HEK293 (cell line): ENCODE data around the gene KLK1.

ENCODE experiments used
- CTCF ChIP-seq: fragments of 450-650 bp; formaldehyde crosslinking; IDR thresholded peaks from 2 replicates; pipeline ENCODE4 v1.5.1; 2016; ENCODE audit warnings: missing biosample characterization, missing genetic modification characterization
- PBX3 ChIP-seq: sonication (generic); formaldehyde crosslinking; IDR thresholded peaks from 2 replicates; pipeline ENCODE4 v1.8.1; 2022; ENCODE audit warnings: mild to moderate bottlenecking, moderate library complexity, missing genetic modification reagents
- REST ChIP-seq: fragments of 450-650 bp; formaldehyde crosslinking; IDR thresholded peaks from 2 replicates; pipeline ENCODE4 v1.5.1; 2016; ENCODE audit warnings: missing biosample characterization, missing genetic modification characterization
- ZBTB21 ChIP-seq: fragments of 450-650 bp; formaldehyde crosslinking; IDR thresholded peaks from 2 replicates; pipeline ENCODE4 v1.5.1; 2017; ENCODE audit warnings: missing biosample characterization, missing genetic modification characterization
- ZNF140 ChIP-seq: fragments of 450-650 bp; formaldehyde crosslinking; IDR thresholded peaks from 2 replicates; pipeline ENCODE4 v1.5.1; 2016; ENCODE audit warnings: missing biosample characterization, missing genetic modification characterization
- ZNF169 ChIP-seq: fragments of 450-650 bp; formaldehyde crosslinking; IDR thresholded peaks from 2 replicates; pipeline ENCODE4 v1.5.1; 2016; ENCODE audit warnings: missing biosample characterization, missing genetic modification characterization
- ZNF221 ChIP-seq: fragments of 450-650 bp; formaldehyde crosslinking; IDR thresholded peaks from 2 replicates; pipeline ENCODE4 v1.5.1; 2017; ENCODE audit warnings: missing biosample characterization, missing genetic modification characterization, borderline replicate concordance
- ZNF24 ChIP-seq: fragments of 450-650 bp; formaldehyde crosslinking; IDR thresholded peaks from 2 replicates; pipeline ENCODE4 v1.5.1; 2016; ENCODE audit warnings: missing biosample characterization, missing genetic modification characterization
- ZNF274 ChIP-seq, 2 experiments: fragments of 200-500 bp in 1 of 2; fragments of 450-650 bp in 1 of 2; sonication (Bioruptor generic) in 1 of 2; formaldehyde crosslinking in 1 of 2; IDR thresholded peaks; 2 replicates each; pipeline versions ENCODE4 v1.5.1 to v1.6.1; 2014 to 2016; ENCODE audit warnings: borderline replicate concordance in 1 of 2, inconsistent platforms in 1 of 2, low read length in 1 of 2, missing biosample characterization in 1 of 2, missing genetic modification characterization in 1 of 2
- ZNF558 ChIP-seq: fragments of 450-650 bp; formaldehyde crosslinking; IDR thresholded peaks from 2 replicates; pipeline ENCODE4 v1.5.1; 2016; ENCODE audit warnings: missing biosample characterization, missing genetic modification characterization

GRCh38 chr19:50794876-50795663 lies 28.5 kb downstream of the KLK1 start:
- TF ChIP-seq REST (tag by site-specific recombination) (no peak), ZNF140 (no peak), CTCF (tag by site-specific recombination) (peak; percentile 77), ZNF169 (no peak), PBX3 (CRISPR knock-in tag) (no peak), ZNF558 (no peak), ZBTB21 (no peak), ZNF274 (IDR thresholded peaks at IDR 0.05; ENCODE audit: low read length) (no peak), ZNF274 (tag by site-specific recombination; IDR thresholded peaks at IDR 0.05; ENCODE audit: borderline replicate concordance) (no peak), ZNF221 (tag by site-specific recombination) (no peak), ZNF24 (tag by site-specific recombination) (no peak)
